Endometrium (tissue), 2 donors: ENCODE data around the gene CXCL6.

Experiments
- FAIRE-seq: peaks from 2 replicates; lab custom pipeline; 2012; peaks lifted over from hg19 to GRCh38; lab: Jason Lieb, UNC
- donor health status: control.
- donor health status: control.

CXCL6 gene

GRCh38 chr4:73868206-73869129, 32.0 kb downstream of the CXCL6 start:
- no peak for FAIRE-seq

- FAIRE-seq = no peak
Observed at GRCh38 chr4:73869130-73870055, 32.9 kb downstream of the CXCL6 start, which contains the start of gene CXCL1. CXCL1 (plus strand) TSS chr4:73869393; CDS start chr4:73869471, 78 bp downstream.

GRCh38 chr4:73870260-73870659, 33.8 kb downstream of the CXCL6 start:
- no peak for FAIRE-seq

- FAIRE-seq = peak; percentile 83
Observed at GRCh38 chr4:73870768-73871167, 34.3 kb downstream of the CXCL6 start.

- FAIRE-seq = no peak
Observed at GRCh38 chr4:73871511-73872310, 35.2 kb downstream of the CXCL6 start.

GRCh38 chr4:73872316-73873108, 36.0 kb downstream of the CXCL6 start:
- no peak for FAIRE-seq

GRCh38 chr4:73874386-73874785, 37.9 kb downstream of the CXCL6 start:
- FAIRE-seq = no peak

- FAIRE-seq = no peak
Observed at GRCh38 chr4:73875401-73875800, 38.9 kb downstream of the CXCL6 start.

GRCh38 chr4:73883306-73883705, 46.8 kb downstream of the CXCL6 start:
- FAIRE-seq = no peak

GRCh38 chr4:73885574-73886267, 49.2 kb downstream of the CXCL6 start:
- no peak for FAIRE-seq
